Left ventricle myocardium inferior (tissue), 1 donor: ENCODE measurements around the gene NOS2. TPM values are rescaled to one million over a fixed set of nuclear protein-coding genes. Genes with fewer than 3 reads are reported as not detected.
"Not testable (repeated sequence)": the region's sequence is repeated elsewhere in the genome, so short reads cannot be mapped to it uniquely, and the experiment has no call there.

Experiments used
- DNase-seq: peaks from one replicate; pipeline ENCODE4 v3.0.0-alpha.2; 2020
- H3K27ac ChIP-seq: fragments of 200-600 bp; replicated peaks from 2 replicates; pipeline ENCODE4 v1.8.0; 2021
- H3K27me3 ChIP-seq: fragments of 200-600 bp; 2 replicates; pipeline ENCODE4 v1.8.0; 2021; ENCODE audit warnings: low read depth
- H3K36me3 ChIP-seq: fragments of 200-600 bp; 2 replicates; pipeline ENCODE4 v1.8.0; 2021
- H3K4me1 ChIP-seq: fragments of 200-600 bp; 2 replicates; pipeline ENCODE4 v1.8.0; 2021
- H3K4me3 ChIP-seq: fragments of 200-600 bp; 2 replicates; pipeline ENCODE4 v1.8.0; 2021; ENCODE audit warnings: mild to moderate bottlenecking, moderate library complexity
- H3K9me3 ChIP-seq: fragments of 200-600 bp; replicated peaks from 2 replicates; pipeline ENCODE4 v1.8.0; 2021
- intact Hi-C: fragments of 100-400 bp; cut with micrococcal nuclease; formaldehyde crosslinking; loops from one replicate; pipeline ENCODE4 v1.11.0; 2022
- total RNA-seq: library from RNA; stranded (reverse); fragmentation: NEBNext Ultra II Directional; extraction: Animal tissue kit (Norgen Biotek cat#: 25700); gene quantifications from one replicate; pipeline ENCODE4 v1.2.1, GENCODE V29; 2021
- TF ChIP-seq, protein P1 (sequence below): fragments of 200-600 bp; IDR thresholded peaks from 2 replicates; pipeline ENCODE4 v1.8.0; 2021; ENCODE audit warnings: antibody characterized with exemption, mild to moderate bottlenecking, borderline replicate concordance
- donor health status: DM: no; HTN: yes; CAD: no; lungs with severe emphysema.

NOS2 gene
- total RNA-seq, 1 donor from 2014 or later: 0.19 TPM

DNA sequence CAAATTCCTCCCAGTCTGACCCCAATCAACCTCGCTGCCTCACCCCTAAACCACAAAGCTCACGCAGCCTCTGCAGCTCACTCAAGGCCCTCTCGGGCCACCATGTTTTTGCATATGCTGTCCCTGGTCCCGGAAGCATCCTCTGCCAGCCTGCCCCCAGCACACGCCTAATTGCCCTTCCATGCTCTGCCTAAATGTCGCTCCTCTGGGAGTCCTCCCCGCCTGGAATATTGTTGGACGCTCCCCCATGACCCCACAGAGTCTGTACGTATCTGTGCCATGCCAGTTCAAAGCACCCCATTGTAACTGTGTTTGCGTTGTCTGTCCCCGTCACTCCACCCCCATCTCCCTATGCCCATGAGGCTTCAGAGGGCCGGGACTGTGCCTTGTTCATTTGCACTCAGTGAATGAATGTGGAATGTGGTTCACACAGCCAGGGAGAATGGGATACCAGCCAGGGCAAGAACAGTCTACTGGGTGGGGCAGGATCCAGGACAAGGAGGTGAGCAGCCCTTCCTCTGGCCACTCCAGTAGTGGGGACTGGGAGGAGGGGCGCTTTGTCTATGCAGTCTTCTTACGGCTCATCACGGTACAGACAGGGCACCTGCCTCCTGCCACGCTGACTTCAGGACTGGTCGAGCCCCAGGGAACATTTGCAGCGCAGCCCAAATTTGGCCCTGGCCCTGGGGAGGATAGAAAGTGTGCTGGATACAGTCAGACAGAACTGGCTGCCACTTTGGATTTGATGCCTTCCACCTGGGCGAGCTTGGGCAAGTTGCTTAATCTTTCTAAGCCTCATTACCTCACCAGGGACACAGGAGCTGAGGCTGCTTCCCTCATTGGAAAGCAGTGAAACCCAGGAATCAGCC, 48.5 kb downstream of the NOS2 start:
- H3K9me3 ChIP-seq: no peaks in the 10 kb centered on the region
- no peaks in the 10 kb centered on the region for H3K4me1 ChIP-seq
- intact Hi-C loops: loop anchor here (10.0 kb wide), 1 partner anchor 97 kb away; no protein-coding TSS in a partner anchor
- peaks cover 9% of the 10 kb centered on the region for H3K27me3 ChIP-seq
- no peak overlapping the region for H3K4me3 ChIP-seq
- TF ChIP-seq, protein P1, sequence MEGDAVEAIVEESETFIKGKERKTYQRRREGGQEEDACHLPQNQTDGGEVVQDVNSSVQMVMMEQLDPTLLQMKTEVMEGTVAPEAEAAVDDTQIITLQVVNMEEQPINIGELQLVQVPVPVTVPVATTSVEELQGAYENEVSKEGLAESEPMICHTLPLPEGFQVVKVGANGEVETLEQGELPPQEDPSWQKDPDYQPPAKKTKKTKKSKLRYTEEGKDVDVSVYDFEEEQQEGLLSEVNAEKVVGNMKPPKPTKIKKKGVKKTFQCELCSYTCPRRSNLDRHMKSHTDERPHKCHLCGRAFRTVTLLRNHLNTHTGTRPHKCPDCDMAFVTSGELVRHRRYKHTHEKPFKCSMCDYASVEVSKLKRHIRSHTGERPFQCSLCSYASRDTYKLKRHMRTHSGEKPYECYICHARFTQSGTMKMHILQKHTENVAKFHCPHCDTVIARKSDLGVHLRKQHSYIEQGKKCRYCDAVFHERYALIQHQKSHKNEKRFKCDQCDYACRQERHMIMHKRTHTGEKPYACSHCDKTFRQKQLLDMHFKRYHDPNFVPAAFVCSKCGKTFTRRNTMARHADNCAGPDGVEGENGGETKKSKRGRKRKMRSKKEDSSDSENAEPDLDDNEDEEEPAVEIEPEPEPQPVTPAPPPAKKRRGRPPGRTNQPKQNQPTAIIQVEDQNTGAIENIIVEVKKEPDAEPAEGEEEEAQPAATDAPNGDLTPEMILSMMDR: no peak
- H3K27ac ChIP-seq: no peak overlapping the region
- DNase-seq: no peak
- no peaks in the 10 kb centered on the region for H3K36me3 ChIP-seq

DNA sequence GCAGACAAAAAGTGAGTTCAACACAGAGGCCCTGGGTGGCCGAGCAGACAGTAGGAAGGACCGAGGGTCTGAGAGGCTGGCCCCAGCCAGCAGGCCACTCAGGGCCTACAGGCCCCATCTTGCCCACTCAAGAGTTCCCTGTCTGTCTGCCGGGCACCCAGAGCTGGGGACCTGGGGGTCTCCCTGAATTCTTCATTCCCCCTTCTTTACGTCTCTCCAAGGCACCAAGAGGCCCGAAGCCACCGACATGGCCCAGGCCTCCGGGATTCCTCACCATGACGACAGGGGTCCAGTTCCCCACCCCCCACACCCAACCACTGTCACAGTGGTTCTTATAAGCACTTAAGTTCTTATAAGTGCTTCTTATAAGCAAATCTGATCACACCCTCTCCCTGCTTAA, 49.2 kb downstream of the NOS2 start:
- DNase-seq: no peak
- Histone ChIP-seq H3K9me3 (no peaks in the 10 kb centered on the region), H3K36me3 (no peaks in the 10 kb centered on the region), H3K27me3 (peaks cover 5% of the 10 kb centered on the region), H3K4me1 (no peaks in the 10 kb centered on the region), H3K4me3 (no peak overlapping the region), H3K27ac (no peak overlapping the region)
- TF ChIP-seq, protein P1: no peak
- intact Hi-C loops: loop anchor here (10.0 kb wide), 1 partner anchor 96 kb away; no protein-coding TSS in a partner anchor

DNA sequence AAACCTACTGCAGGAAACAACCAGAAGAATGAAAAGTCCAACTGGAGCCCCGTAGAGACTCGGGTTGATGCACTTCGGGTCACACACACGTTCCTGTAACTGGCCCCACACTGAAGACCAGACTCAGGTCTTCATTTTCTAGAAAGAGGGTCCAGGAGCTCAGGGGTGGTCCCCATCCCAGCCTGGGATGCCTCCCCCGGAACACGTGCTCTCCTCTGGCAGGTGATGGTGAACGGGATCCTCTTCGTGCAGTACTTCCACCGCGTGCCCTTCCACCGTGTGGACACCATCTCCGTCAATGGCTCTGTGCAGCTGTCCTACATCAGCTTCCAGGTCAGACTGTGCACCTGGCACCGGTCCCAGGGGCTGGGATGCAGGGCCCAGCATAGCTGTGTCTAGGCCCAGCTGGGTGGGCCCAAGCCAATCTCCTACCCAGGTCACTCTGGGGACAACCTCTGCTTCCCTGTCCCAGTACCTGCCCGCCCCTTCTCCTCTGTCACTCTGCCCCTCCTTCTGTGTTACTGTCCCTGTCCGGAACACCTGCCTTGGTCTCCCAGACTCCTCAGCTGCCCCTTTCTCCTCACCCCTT, 50.7 kb downstream of the NOS2 start:
- H3K4me1 ChIP-seq, DNase-seq, H3K9me3 ChIP-seq, H3K4me3 ChIP-seq, H3K27me3 ChIP-seq, H3K27ac ChIP-seq, H3K36me3 ChIP-seq: not testable (repeated sequence)
- intact Hi-C loops: loop anchor here (10.0 kb wide), 1 partner anchor 95 kb away; no protein-coding TSS in a partner anchor

DNA sequence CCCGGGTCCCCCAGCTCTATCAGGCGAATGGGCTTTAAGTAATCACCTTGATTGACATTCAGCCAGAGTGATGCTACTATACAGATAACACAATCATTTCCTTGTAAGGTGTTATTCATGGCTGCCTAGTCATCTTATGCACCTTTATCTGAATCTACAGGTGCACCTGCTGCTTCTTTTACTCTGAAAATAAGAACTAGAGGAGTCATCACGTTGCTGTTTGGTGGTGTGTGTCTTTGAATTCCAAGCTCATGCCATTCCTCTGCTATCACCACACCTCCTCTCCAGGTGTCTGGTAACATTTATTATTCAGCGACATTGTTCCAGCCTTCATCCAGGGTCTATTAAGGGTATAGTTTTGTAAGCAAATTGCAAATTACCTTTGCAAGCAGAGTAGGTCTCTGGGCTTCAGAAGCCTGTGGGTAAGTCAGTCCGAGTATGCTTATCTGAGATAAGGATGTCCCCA, 51.9 kb downstream of the NOS2 start:
- intact Hi-C loops: no loop called here
- TF ChIP-seq, protein P1: no peak
- Histone ChIP-seq H3K4me3 (no peak overlapping the region), H3K36me3 (no peaks in the 10 kb centered on the region), H3K27me3 (no peaks in the 10 kb centered on the region), H3K9me3 (no peaks in the 10 kb centered on the region), H3K27ac (no peak overlapping the region), H3K4me1 (no peaks in the 10 kb centered on the region)
- DNase-seq: no peak

DNA sequence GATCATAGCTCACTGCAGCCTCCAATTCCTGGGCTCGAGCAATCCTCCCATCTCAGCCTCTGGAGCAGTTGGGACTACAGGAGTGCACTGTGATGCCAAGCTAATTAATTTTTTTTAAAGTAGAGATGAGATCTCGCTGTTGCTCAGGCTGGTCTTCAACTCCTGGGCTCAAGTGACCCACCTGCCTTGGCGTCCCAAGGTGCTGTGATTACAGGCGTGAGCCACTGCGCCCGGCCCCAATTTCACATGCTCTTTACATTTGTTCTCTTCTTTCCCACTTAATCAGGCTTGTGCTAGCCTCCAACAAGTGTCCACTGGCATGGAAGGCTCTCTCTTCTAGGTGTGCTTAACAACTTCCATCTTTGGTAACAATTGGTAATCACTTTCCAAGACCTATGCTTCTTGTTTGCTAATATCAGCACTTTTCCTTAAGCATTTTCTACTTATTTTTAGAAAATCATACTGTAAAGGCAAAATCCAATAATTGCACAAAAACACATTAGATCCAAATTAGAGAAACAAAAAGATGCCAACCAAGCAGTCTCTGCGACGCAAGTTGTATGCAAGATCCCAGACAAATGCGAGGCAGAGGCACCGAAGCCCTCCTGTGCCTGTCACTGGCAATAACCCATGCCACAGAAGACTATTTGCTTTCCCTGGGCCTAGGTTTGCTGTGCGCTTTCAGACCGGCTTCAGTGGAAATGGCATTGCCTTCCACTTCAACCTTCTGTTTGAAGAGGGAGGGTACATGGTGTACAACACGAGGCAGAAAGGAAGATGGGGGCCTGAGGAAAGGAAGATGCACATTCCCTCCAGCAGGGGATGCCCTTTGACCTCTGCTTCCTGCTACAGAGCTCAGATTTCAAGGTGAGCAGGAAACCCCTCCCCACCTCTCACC, 52.6 kb downstream of the NOS2 start:
- Histone ChIP-seq H3K4me1 (no peaks in the 10 kb centered on the region), H3K27me3 (no peaks in the 10 kb centered on the region), H3K4me3 (no peak overlapping the region), H3K27ac (no peak overlapping the region), H3K36me3 (no peaks in the 10 kb centered on the region), H3K9me3 (no peaks in the 10 kb centered on the region)
- intact Hi-C loops: no loop called here
- TF ChIP-seq, protein P1: no peak
- DNase-seq: no peak
